DMS153 treated with DMSO at 0.1 percent for 48 hours (cell line): Measurements from ENCODE around the gene PSMB4.
"Not testable (repeated sequence)": the region's sequence is repeated elsewhere in the genome, so short reads cannot be mapped to it uniquely, and the experiment has no call there.

ENCODE experiments used
- DNase-seq: peaks from one replicate; lab custom pipeline; 2025; ENCODE audit not compliant: unreplicated experiment; lab: John Stamatoyannopoulos, UW

Gene PSMB4

GRCh38 chr1:151437396-151437795 lies 38.0 kb downstream of the PSMB4 start:
- not testable (repeated sequence) for DNase-seq

GRCh38 chr1:151443846-151444782 lies 44.7 kb downstream of the PSMB4 start:
- peak; percentile 61 for DNase-seq

DNA sequence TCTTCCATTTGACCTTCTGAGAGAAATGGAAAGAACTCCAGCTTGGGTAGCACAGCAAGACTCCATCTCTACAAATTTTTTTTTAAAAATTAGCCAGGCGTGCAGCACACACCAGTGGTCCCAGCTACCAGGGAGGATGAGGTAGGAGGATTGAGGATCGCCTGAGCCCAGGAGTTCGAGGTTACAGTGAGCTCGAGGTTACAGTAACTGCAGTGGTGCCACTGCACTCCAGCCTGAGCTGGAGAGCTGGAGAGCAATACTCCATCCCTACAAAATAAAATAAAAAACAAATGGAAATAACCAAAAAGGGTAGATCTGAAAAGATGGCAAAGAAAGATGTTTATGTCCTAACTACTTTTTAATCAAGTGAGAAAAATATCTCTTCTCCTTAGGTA lies 45.4 kb downstream of the PSMB4 start:
- DNase-seq = no peak

DNA sequence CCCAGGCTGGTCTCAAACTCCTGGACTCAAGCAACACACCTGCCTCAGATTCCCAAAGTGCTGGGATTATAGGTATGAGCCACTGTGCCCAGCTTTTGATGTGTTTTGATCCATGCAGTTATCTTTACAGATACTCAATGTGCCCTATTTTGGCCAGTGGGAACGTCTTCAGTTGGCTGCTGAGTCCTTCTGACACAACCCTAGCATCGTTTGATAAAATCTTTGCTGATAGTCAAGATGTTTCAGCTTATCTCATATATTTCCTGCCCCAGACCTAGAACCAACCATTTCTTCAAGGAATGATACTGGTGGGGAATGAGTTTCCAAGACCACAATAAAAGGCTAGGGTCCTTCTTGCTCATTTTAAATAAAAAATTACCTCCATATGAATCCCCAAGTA lies 48.3 kb downstream of the PSMB4 start:
- no peak for DNase-seq
